ENCODE data around the gene PEAK3.

Gene PEAK3

GRCh38 chr19:2311093-2311492, 29.1 kb upstream of the PEAK3 start:
- Histone ChIP-seq H3K4me3 (ENCODE audit: low read depth, low read length) (no peak overlapping the region), H3K27me3 (ENCODE audit: control insufficient read depth, insufficient read depth, low read length) (peaks cover 4% of the 10 kb centered on the region), H3K9me3 (ENCODE audit: control insufficient read depth, low read length) (no peaks in the 10 kb centered on the region), H2AFZ (no peak overlapping the region), H3K4me1 (no peaks in the 10 kb centered on the region), H3K4me2 (ENCODE audit: low read length) (no peak overlapping the region), H3K27ac (no peak overlapping the region), H3K36me3 (ENCODE audit: control insufficient read depth, insufficient read depth, low read length) (no peaks in the 10 kb centered on the region), H3K9ac (no peak overlapping the region), H3K79me2 (no peaks in the 10 kb centered on the region)
- no peak for TF ChIP-seq CTCF (IDR thresholded peaks at IDR 0.05)

GRCh38 chr19:2309734-2310362, 27.9 kb upstream of the PEAK3 start:
- H3K9me3 ChIP-seq (ENCODE audit: control insufficient read depth, low read length) = no peaks in the 10 kb centered on the region
- H3K27me3 ChIP-seq (ENCODE audit: control insufficient read depth, insufficient read depth, low read length) = peaks cover 4% of the 10 kb centered on the region
- H2AFZ ChIP-seq = no peak overlapping the region
- H3K4me3 ChIP-seq (ENCODE audit: low read depth, low read length) = no peak overlapping the region
- H3K4me2 ChIP-seq (ENCODE audit: low read length) = no peak overlapping the region
- no peak overlapping the region for H3K27ac ChIP-seq
- H3K4me1 ChIP-seq = no peaks in the 10 kb centered on the region
- no peaks in the 10 kb centered on the region for H3K36me3 ChIP-seq (ENCODE audit: control insufficient read depth, insufficient read depth, low read length)
- no peak for TF ChIP-seq CTCF (IDR thresholded peaks at IDR 0.05)
- no peaks in the 10 kb centered on the region for H3K79me2 ChIP-seq
- H3K9ac ChIP-seq = no peak overlapping the region

GRCh38 chr19:2308114-2308556, 26.2 kb upstream of the PEAK3 start, which contains the start of gene LINGO3:
LINGO3 (minus strand) TSS chr19:2308154; CDS start chr19:2291776, 16,378 bp downstream.
- H3K9ac ChIP-seq = no peak within 1 kb of the TSS
- H3K4me3 ChIP-seq (ENCODE audit: low read depth, low read length) = no peak within 1 kb of the TSS
- peaks cover 4% of the 10 kb centered on the region for H3K27me3 ChIP-seq (ENCODE audit: control insufficient read depth, insufficient read depth, low read length)

GRCh38 chr19:2307518-2308012, 25.6 kb upstream of the PEAK3 start:
- TF ChIP-seq CTCF (IDR thresholded peaks at IDR 0.05) = no peak
- peaks cover 4% of the 10 kb centered on the region for H3K27me3 ChIP-seq (ENCODE audit: control insufficient read depth, insufficient read depth, low read length)

More at GRCh38 chr19:2308114-2308556, 26.2 kb upstream of the PEAK3 start, which contains the start of gene LINGO3:
- no peaks in the 10 kb centered on the region for H3K9me3 ChIP-seq (ENCODE audit: control insufficient read depth, low read length)
- no peak within 1 kb of the TSS for H3K27ac ChIP-seq
- TF ChIP-seq CTCF (IDR thresholded peaks at IDR 0.05) = no peak
- no peaks in the 10 kb centered on the region for H3K4me1 ChIP-seq
- H3K4me2 ChIP-seq (ENCODE audit: low read length) = no peak within 1 kb of the TSS
- no peaks in the 10 kb centered on the region for H3K36me3 ChIP-seq (ENCODE audit: control insufficient read depth, insufficient read depth, low read length)
- no peaks in the 10 kb centered on the region for H3K79me2 ChIP-seq
- H2AFZ ChIP-seq = no peak within 1 kb of the TSS

GRCh38 chr19:2306971-2307370, 25.0 kb upstream of the PEAK3 start:
- Histone ChIP-seq H3K27me3 (ENCODE audit: control insufficient read depth, insufficient read depth, low read length) (peaks cover 4% of the 10 kb centered on the region), H3K79me2 (no peaks in the 10 kb centered on the region), H3K9ac (no peak overlapping the region), H3K36me3 (ENCODE audit: control insufficient read depth, insufficient read depth, low read length) (no peaks in the 10 kb centered on the region), H3K9me3 (ENCODE audit: control insufficient read depth, low read length) (no peaks in the 10 kb centered on the region), H3K4me1 (no peaks in the 10 kb centered on the region), H3K4me3 (ENCODE audit: low read depth, low read length) (no peak overlapping the region), H3K27ac (no peak overlapping the region), H3K4me2 (ENCODE audit: low read length) (no peak overlapping the region), H2AFZ (no peak overlapping the region)
- no peak for TF ChIP-seq CTCF (IDR thresholded peaks at IDR 0.05)

More at GRCh38 chr19:2307518-2308012, 25.6 kb upstream of the PEAK3 start:
- no peaks in the 10 kb centered on the region for H3K4me1 ChIP-seq
- no peak overlapping the region for H2AFZ ChIP-seq
- H3K4me2 ChIP-seq (ENCODE audit: low read length) = no peak overlapping the region
- H3K4me3 ChIP-seq (ENCODE audit: low read depth, low read length) = no peak overlapping the region
- no peaks in the 10 kb centered on the region for H3K36me3 ChIP-seq (ENCODE audit: control insufficient read depth, insufficient read depth, low read length)
- no peaks in the 10 kb centered on the region for H3K79me2 ChIP-seq
- H3K9ac ChIP-seq = no peak overlapping the region
- H3K9me3 ChIP-seq (ENCODE audit: control insufficient read depth, low read length) = no peaks in the 10 kb centered on the region
- H3K27ac ChIP-seq = no peak overlapping the region
